ENCODE measurements around the gene ALDH3B1.

- no peak for TF ChIP-seq CTCF (conservative IDR thresholded peaks at IDR 0.05; ENCODE audit: low read depth, low read length)
- TF ChIP-seq EZH2 (IDR thresholded peaks at IDR 0.05; ENCODE audit: low read length, unreplicated experiment): no peak
- TF ChIP-seq EZH2phosphoT487 (IDR thresholded peaks at IDR 0.05; ENCODE audit: borderline replicate concordance, low read length): no peak
Observed at GRCh38 chr11:68007498-68008380, 2.4 kb upstream of the ALDH3B1 start.

Measured in PC-3 (cell line).